OCI-LY3 (cell line): ENCODE data around the gene KRT2.

Experiments used
- H2AFZ ChIP-seq: fragments of 200-600, 300-600 bp; shearing (Covaris generic); 2 replicates; pipeline ENCODE4 v1.6.0; 2014; ENCODE audit warnings: antibody characterized with exemption, low read depth, low read length
- H3K27ac ChIP-seq: fragments of 200-600, 300-600 bp; sonication (generic); 2 replicates; pipeline ENCODE4 v1.5.1; 2014; ENCODE audit warnings: mild to moderate bottlenecking, low read length, moderate library complexity, mixed read lengths
- H3K27me3 ChIP-seq: fragments of 200-600, 300-600 bp; sonication (generic); 2 replicates; pipeline ENCODE4 v1.6.1; 2014; ENCODE audit warnings: low read depth, low read length, mixed read lengths
- H3K36me3 ChIP-seq: fragments of 200-600, 300-600 bp; sonication (generic); replicated peaks from 2 replicates; pipeline ENCODE3; 2014; ENCODE audit warnings: low read depth, low read length, mixed read lengths
- H3K4me1 ChIP-seq: fragments of 300-600, 200-600 bp; sonication (generic); 2 replicates; pipeline ENCODE4 v1.6.1; 2014; ENCODE audit warnings: low read length, mixed read lengths
- H3K4me2 ChIP-seq: fragments of 200-600, 300-600 bp; sonication (generic); 2 replicates; pipeline ENCODE4 v1.6.1; 2014; ENCODE audit warnings: low read length, mixed read lengths
- H3K4me3 ChIP-seq: fragments of 300-600, 200-600 bp; sonication (generic); 2 replicates; pipeline ENCODE4 v1.5.1; 2014; ENCODE audit warnings: antibody characterized with exemption, mild to moderate bottlenecking, low read length, moderate library complexity
- H3K79me2 ChIP-seq: fragments of 300-600, 200-600 bp; shearing (Covaris generic); 2 replicates; pipeline ENCODE4 v1.6.1; 2014; ENCODE audit warnings: mild to moderate bottlenecking, low read length, mixed read lengths
- H3K9ac ChIP-seq: fragments of 300-600, 200-600 bp; shearing (Covaris generic); 2 replicates; pipeline ENCODE4 v1.6.0; 2014; ENCODE audit warnings: mild to moderate bottlenecking, low read length, moderate library complexity
- H3K9me3 ChIP-seq: fragments of 200-600, 300-600 bp; shearing (Covaris generic); 2 replicates; pipeline ENCODE4 v1.6.1; 2014; ENCODE audit warnings: low read length, mixed read lengths; ENCODE audit not compliant: insufficient read depth
- H4K20me1 ChIP-seq: fragments of 200-600, 300-600 bp; sonication (generic); 2 replicates; pipeline ENCODE4 v1.6.1; 2016; ENCODE audit warnings: low read length, mixed read lengths; ENCODE audit not compliant: insufficient read depth
- CTCF ChIP-seq: fragments of 200-600, 300-600 bp; sonication (generic); IDR thresholded peaks from 2 replicates; pipeline ENCODE4 v1.5.1; 2014; ENCODE audit warnings: antibody characterized with exemption, low read length, low read depth
- EZH2phosphoT487 ChIP-seq: fragments of 200-600 bp; shearing (Covaris generic); IDR thresholded peaks from 2 replicates; pipeline ENCODE4 v1.6.1; 2018; ENCODE audit warnings: antibody characterized with exemption, mixed run types, low read depth

The KRT2 gene

GRCh38 chr12:52655720-52656124 is 3.7 kb upstream of the KRT2 start:
- Histone ChIP-seq H3K4me2 (no peak overlapping the region), H3K27ac (no peak overlapping the region), H3K9ac (no peak overlapping the region), H3K4me1 (no peaks in the 10 kb centered on the region), H3K9me3 (no peaks in the 10 kb centered on the region), H4K20me1 (no peaks in the 10 kb centered on the region), H2AFZ (no peak overlapping the region), H3K79me2 (no peaks in the 10 kb centered on the region), H3K36me3 (no peaks in the 10 kb centered on the region), H3K4me3 (no peak overlapping the region), H3K27me3 (peaks cover 48% of the 10 kb centered on the region)
- TF ChIP-seq CTCF (no peak), EZH2phosphoT487 (no peak)

- no peaks in the 10 kb centered on the region for H3K9me3 ChIP-seq
- H4K20me1 ChIP-seq = no peaks in the 10 kb centered on the region
- no peak overlapping the region for H2AFZ ChIP-seq
- no peak overlapping the region for H3K27ac ChIP-seq
- H3K4me3 ChIP-seq = no peak overlapping the region
- H3K36me3 ChIP-seq = no peaks in the 10 kb centered on the region
- H3K79me2 ChIP-seq = no peaks in the 10 kb centered on the region
- peaks cover 48% of the 10 kb centered on the region for H3K27me3 ChIP-seq
- no peak overlapping the region for H3K4me2 ChIP-seq
- TF ChIP-seq EZH2phosphoT487 (no peak), CTCF (no peak)
- H3K9ac ChIP-seq = no peak overlapping the region
- no peaks in the 10 kb centered on the region for H3K4me1 ChIP-seq
Observed at GRCh38 chr12:52655251-52655650, 3.2 kb upstream of the KRT2 start.

- Histone ChIP-seq H3K36me3 (no peaks in the 10 kb centered on the region), H2AFZ (no peak overlapping the region), H3K4me1 (peaks cover 6% of the 10 kb centered on the region), H3K4me2 (no peak overlapping the region), H3K9ac (no peak overlapping the region), H3K79me2 (no peaks in the 10 kb centered on the region), H3K4me3 (no peak overlapping the region), H3K27me3 (peaks cover 26% of the 10 kb centered on the region), H3K27ac (no peak overlapping the region), H4K20me1 (peaks cover 5% of the 10 kb centered on the region; the same call in 1 of the 2 replicates), H3K9me3 (no peaks in the 10 kb centered on the region)
- no peak for TF ChIP-seq CTCF
Observed at GRCh38 chr12:52650520-52651081, 1.4 kb downstream of the KRT2 start.

- H4K20me1 ChIP-seq = peaks cover 5% of the 10 kb centered on the region; the same call in 1 of the 2 replicates
- no peak for TF ChIP-seq CTCF
- TF ChIP-seq EZH2phosphoT487 = no peak
- H3K27me3 ChIP-seq = peaks cover 27% of the 10 kb centered on the region
- no peak overlapping the region for H3K4me3 ChIP-seq
- no peak overlapping the region for H3K4me2 ChIP-seq
- H3K79me2 ChIP-seq = no peaks in the 10 kb centered on the region
- no peak overlapping the region for H2AFZ ChIP-seq
- H3K9me3 ChIP-seq = no peaks in the 10 kb centered on the region
- H3K36me3 ChIP-seq = no peaks in the 10 kb centered on the region
- H3K9ac ChIP-seq = no peak overlapping the region
- no peak overlapping the region for H3K27ac ChIP-seq
- peaks cover 6% of the 10 kb centered on the region for H3K4me1 ChIP-seq
Observed at GRCh38 chr12:52649066-52649465, 2.9 kb downstream of the KRT2 start.
